ENCODE results near the gene CYREN. TPM values are rescaled to one million over a fixed set of nuclear protein-coding genes. Genes with fewer than 3 reads are reported as not detected.

CYREN gene
- total and polyA plus RNA-seq, 9 of the 15 experiments (the other 6 are each of a cell fraction or from before 2014, with no cell fraction given) = 13.9 to 108 (median 88.8) TPM

- TF ChIP-seq, protein P1, sequence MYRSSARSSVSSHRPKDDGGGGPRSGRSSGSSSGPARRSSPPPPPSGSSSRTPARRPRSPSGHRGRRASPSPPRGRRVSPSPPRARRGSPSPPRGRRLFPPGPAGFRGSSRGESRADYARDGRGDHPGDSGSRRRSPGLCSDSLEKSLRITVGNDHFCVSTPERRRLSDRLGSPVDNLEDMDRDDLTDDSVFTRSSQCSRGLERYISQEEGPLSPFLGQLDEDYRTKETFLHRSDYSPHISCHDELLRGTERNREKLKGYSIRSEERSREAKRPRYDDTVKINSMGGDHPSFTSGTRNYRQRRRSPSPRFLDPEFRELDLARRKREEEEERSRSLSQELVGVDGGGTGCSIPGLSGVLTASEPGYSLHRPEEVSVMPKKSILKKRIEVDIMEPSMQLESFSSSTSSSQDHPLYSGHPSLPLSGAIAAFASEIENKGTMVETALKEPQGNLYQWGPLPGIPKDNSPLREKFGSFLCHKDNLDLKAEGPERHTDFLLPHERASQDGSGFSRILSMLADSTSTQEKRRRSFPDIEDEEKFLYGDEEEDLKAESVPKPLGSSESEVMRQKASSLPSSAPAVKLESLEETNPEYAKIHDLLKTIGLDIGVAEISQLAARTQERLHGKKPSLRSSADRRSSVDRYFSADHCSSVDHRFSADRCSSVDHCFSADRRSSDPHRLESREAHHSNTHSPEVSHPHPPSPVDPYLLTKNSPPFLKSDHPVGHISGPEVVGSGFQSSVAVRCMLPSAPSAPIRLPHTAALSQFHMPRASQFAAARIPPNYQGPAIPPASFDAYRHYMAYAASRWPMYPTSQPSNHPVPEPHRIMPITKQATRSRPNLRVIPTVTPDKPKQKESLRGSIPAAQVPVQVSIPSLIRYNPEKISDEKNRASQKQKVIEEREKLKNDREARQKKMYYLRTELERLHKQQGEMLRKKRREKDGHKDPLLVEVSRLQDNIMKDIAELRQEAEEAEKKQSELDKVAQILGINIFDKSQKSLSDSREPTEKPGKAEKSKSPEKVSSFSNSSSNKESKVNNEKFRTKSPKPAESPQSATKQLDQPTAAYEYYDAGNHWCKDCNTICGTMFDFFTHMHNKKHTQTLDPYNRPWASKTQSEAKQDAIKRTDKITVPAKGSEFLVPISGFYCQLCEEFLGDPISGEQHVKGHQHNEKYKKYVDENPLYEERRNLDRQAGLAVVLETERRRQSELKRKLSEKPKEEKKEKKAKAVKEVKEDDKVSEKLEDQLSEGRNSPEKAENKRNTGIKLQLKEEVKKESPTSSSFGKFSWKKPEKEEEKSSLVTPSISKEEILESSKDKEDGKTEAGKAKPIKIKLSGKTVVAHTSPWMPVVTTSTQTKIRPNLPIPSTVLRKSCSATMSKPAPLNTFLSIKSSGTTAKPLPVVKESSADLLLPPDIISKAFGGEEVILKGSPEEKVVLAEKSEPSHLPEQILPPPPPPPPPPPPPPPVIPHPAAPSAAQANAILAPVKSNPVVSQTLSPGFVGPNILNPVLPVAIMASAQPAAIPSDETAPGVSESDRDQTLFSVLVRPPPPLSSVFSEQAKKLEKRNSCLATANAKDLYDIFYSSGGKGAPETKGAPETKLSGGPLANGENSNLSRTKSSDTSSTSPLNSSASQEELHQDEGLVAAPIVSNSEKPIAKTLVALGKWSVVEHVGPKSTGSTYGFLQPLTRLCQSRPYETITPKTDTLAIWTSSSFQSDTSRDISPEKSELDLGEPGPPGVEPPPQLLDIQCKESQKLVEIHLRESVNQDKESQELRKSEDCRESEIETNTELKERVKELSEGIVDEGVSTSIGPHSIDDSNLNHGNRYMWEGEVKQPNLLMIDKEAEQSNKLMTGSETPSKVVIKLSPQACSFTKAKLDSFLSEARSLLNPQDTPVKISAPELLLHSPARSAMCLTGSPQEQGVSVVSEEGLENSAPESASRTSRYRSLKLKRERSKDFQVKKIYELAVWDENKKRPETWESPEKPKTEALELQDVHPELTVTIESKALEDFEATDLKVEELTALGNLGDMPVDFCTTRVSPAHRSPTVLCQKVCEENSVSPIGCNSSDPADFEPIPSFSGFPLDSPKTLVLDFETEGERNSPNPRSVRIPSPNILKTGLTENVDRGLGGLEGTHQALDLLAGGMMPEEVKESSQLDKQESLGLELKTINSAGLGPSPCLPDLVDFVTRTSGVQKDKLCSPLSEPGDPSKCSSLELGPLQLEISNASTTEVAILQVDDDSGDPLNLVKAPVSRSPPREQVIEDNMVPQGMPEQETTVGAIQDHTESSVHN (IDR thresholded peaks at IDR 0.05; ENCODE audit: borderline replicate concordance in 1 of 2, low read depth in 1 of 2) = peak in 1 of 2 experiments; percentile 100; a peak in 2 of 4 replicates
- TF ChIP-seq PRMT5 (CRISPR knock-in tag; IDR thresholded peaks at IDR 0.05) (no peak), AFF1 (IDR thresholded peaks at IDR 0.05; ENCODE audit: low read depth in 1 of 2, partially characterized antibody in 2 of 2) (peak in 1 of 2 experiments; percentile 23), SRF (CRISPR knock-in tag; IDR thresholded peaks at IDR 0.05) (no peak), ZNF217 (CRISPR knock-in tag; IDR thresholded peaks at IDR 0.05) (no peak), STAT5B (CRISPR knock-in tag; IDR thresholded peaks at IDR 0.05) (no peak), POLR2H (tag; IDR thresholded peaks at IDR 0.05; ENCODE audit: low read depth) (no peak; the same call in 1 of the 2 replicates), HNRNPH1 (optimal IDR thresholded peaks at IDR 0.05; ENCODE audit: low read depth, low read length) (no peak), RNF2 (IDR thresholded peaks at IDR 0.05) (no peak), MED1 (CRISPR knock-in tag; IDR thresholded peaks at IDR 0.05; ENCODE audit: borderline replicate concordance) (no peak), HMG20A (CRISPR knock-in tag; conservative IDR thresholded peaks at IDR 0.05) (no peak), KDM2B (CRISPR knock-in tag; IDR thresholded peaks at IDR 0.05) (no peak)
- TF ChIP-seq, protein P2, sequence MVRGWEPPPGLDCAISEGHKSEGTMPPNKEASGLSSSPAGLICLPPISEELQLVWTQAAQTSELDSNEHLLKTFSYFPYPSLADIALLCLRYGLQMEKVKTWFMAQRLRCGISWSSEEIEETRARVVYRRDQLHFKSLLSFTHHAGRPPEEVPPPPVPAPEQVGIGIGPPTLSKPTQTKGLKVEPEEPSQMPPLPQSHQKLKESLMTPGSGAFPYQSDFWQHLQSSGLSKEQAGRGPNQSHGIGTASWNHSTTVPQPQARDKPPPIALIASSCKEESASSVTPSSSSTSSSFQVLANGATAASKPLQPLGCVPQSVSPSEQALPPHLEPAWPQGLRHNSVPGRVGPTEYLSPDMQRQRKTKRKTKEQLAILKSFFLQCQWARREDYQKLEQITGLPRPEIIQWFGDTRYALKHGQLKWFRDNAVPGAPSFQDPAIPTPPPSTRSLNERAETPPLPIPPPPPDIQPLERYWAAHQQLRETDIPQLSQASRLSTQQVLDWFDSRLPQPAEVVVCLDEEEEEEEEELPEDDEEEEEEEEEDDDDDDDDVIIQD (CRISPR knock-in tag; IDR thresholded peaks at IDR 0.05) = no peak
Measured at GRCh38 chr7:135147899-135148721, 22.4 kb downstream of the CYREN start, which contains the start of gene TMEM140 (continued).
